AG10803 (cell line): ENCODE results near the gene C17orf75.

Experiments used
- DNase-seq: peaks from one replicate; pipeline ENCODE4 v3.0.0; 2010; ENCODE audit warnings: low read depth
- H3K4me3 ChIP-seq: 2 replicates; pipeline ENCODE4 v1.5.1; 2011; ENCODE audit warnings: mild to moderate bottlenecking, low read length, control low read depth
- CTCF ChIP-seq: conservative IDR thresholded peaks from 2 replicates; pipeline ENCODE4 v1.5.1; 2011; ENCODE audit warnings: mild to moderate bottlenecking, low read length, control low read depth, inconsistent platforms

Gene C17orf75

GRCh38 chr17:32302037-32302436 lies 39.9 kb downstream of the C17orf75 start:
- TF ChIP-seq CTCF: no peak
- H3K4me3 ChIP-seq: no peak overlapping the region
- no peak for DNase-seq

- DNase-seq: no peak
- no peak overlapping the region for H3K4me3 ChIP-seq
- no peak for TF ChIP-seq CTCF
These were observed 42.3 kb downstream of the C17orf75 start for GRCh38 chr17:32299580-32300164.

GRCh38 chr17:32298721-32299579 lies 43.0 kb downstream of the C17orf75 start:
- no peak overlapping the region for H3K4me3 ChIP-seq

GRCh38 chr17:32298298-32298697 lies 43.7 kb downstream of the C17orf75 start:
- TF ChIP-seq CTCF: no peak
- no peak overlapping the region for H3K4me3 ChIP-seq
- DNase-seq: peak; percentile 29

More at GRCh38 chr17:32298721-32299579, 43.0 kb downstream of the C17orf75 start:
- no peak for TF ChIP-seq CTCF
- no peak for DNase-seq

GRCh38 chr17:32297860-32298259 lies 44.1 kb downstream of the C17orf75 start:
- DNase-seq: no peak
- no peak overlapping the region for H3K4me3 ChIP-seq
- no peak for TF ChIP-seq CTCF

- no peak for DNase-seq
- TF ChIP-seq CTCF: no peak
- H3K4me3 ChIP-seq: no peak overlapping the region
These were observed 44.5 kb downstream of the C17orf75 start for GRCh38 chr17:32297424-32297823.

- no peak for DNase-seq
- no peak for TF ChIP-seq CTCF
- H3K4me3 ChIP-seq: no peak overlapping the region
These were observed 49.9 kb downstream of the C17orf75 start for GRCh38 chr17:32292094-32292493.
